ENCODE measurements around the gene CYB5D1. TPM values are rescaled to one million over a fixed set of nuclear protein-coding genes. Genes with fewer than 3 reads are reported as not detected.

CYB5D1 gene
- total and polyA plus RNA-seq, 2 donors from 2014 or later: 14.3 to 20.4 TPM

GRCh38 chr17:7818026-7818425, 39.8 kb upstream of the CYB5D1 start:
- intact Hi-C loops (cut with DNase I): no loop called here
- H3K4me1 ChIP-seq (ENCODE audit: control insufficient read depth in 2 of 3, insufficient read depth in 2 of 3, low read depth in 1 of 3, low read length in 3 of 3): no peaks in the 10 kb centered on the region
- TF ChIP-seq, protein P1, sequence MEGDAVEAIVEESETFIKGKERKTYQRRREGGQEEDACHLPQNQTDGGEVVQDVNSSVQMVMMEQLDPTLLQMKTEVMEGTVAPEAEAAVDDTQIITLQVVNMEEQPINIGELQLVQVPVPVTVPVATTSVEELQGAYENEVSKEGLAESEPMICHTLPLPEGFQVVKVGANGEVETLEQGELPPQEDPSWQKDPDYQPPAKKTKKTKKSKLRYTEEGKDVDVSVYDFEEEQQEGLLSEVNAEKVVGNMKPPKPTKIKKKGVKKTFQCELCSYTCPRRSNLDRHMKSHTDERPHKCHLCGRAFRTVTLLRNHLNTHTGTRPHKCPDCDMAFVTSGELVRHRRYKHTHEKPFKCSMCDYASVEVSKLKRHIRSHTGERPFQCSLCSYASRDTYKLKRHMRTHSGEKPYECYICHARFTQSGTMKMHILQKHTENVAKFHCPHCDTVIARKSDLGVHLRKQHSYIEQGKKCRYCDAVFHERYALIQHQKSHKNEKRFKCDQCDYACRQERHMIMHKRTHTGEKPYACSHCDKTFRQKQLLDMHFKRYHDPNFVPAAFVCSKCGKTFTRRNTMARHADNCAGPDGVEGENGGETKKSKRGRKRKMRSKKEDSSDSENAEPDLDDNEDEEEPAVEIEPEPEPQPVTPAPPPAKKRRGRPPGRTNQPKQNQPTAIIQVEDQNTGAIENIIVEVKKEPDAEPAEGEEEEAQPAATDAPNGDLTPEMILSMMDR (IDR thresholded peaks at IDR 0.05; ENCODE audit: borderline replicate concordance, extremely low read depth, insufficient read depth): no peak
- FAIRE-seq (no peak), DNase-seq (no peak)
- no peak overlapping the region for H3K9ac ChIP-seq (ENCODE audit: low read length in 3 of 3)
- no peaks in the 10 kb centered on the region for H3K9me3 ChIP-seq (ENCODE audit: control insufficient read depth in 2 of 3, insufficient read depth in 1 of 3, low read length in 3 of 3)
- no peak overlapping the region for H3K27ac ChIP-seq (ENCODE audit: low read depth in 2 of 2, low read length in 2 of 2)
- H3K36me3 ChIP-seq (ENCODE audit: control insufficient read depth in 2 of 3, insufficient read depth in 3 of 3, low read length in 3 of 3): no peaks in the 10 kb centered on the region
- H3K4me3 ChIP-seq (ENCODE audit: low read length in 3 of 3): no peak overlapping the region
- no peaks in the 10 kb centered on the region for H3K27me3 ChIP-seq (ENCODE audit: control insufficient read depth, insufficient read depth, low read length)

DNA sequence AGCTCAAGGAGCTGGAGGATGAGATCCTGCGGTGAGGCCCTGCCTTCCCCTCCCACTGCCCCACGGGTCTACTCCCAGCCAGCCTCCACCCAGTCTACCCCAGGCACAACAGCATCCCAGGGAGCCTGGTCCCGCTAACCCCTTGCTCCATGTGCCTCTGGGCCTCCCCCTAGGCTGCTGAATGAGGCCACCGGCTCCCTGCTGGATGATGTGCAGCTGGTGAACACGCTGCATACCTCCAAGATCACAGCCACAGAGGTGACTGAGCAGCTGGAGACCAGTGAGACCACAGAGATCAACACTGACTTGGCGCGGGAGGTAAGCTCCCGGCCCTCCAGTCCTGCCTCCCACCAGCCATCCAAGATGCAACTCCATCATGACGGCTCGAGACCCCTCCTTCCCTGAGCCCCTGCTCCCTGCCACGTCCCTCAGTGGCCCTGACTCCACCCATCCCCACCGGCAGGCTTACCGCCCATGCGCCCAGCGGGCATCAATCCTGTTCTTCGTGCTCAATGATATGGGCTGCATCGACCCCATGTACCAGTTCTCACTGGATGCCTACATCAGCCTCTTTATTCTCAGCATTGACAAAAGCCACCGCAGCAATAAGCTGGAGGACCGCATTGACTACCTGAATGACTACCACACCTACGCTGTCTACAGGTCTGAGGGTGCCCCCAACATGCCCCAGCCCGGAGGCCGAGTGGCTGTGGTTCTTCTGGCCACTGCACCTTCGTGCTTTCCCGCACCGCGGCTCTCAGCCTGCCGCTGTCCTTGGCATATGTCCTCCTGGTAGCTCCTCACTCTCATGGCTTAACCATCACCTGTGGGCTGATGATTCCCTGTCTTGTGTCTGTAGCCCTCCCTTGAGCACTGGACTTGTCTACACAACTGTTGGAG, 38.8 kb upstream of the CYB5D1 start:
- intact Hi-C loops (cut with DNase I): no loop called here
- TF ChIP-seq, protein P1 (IDR thresholded peaks at IDR 0.05; ENCODE audit: borderline replicate concordance, extremely low read depth, insufficient read depth): no peak
- no peak for DNase-seq
- H3K27ac ChIP-seq (ENCODE audit: low read depth in 2 of 2, low read length in 2 of 2): no peak overlapping the region
- H3K4me1 ChIP-seq (ENCODE audit: control insufficient read depth in 2 of 3, insufficient read depth in 2 of 3, low read depth in 1 of 3, low read length in 3 of 3): no peaks in the 10 kb centered on the region
- no peak overlapping the region for H3K4me3 ChIP-seq (ENCODE audit: low read length in 3 of 3)
- H3K9me3 ChIP-seq (ENCODE audit: control insufficient read depth in 2 of 3, insufficient read depth in 1 of 3, low read length in 3 of 3): no peaks in the 10 kb centered on the region
- FAIRE-seq: no peak
- no peaks in the 10 kb centered on the region for H3K27me3 ChIP-seq (ENCODE audit: control insufficient read depth, insufficient read depth, low read length)
- no peak overlapping the region for H3K9ac ChIP-seq (ENCODE audit: low read length in 3 of 3)
- H3K36me3 ChIP-seq (ENCODE audit: control insufficient read depth in 2 of 3, insufficient read depth in 3 of 3, low read length in 3 of 3): no peaks in the 10 kb centered on the region

- Histone ChIP-seq H3K27me3 (ENCODE audit: control insufficient read depth, insufficient read depth, low read length) (no peaks in the 10 kb centered on the region), H3K4me3 (ENCODE audit: low read length in 3 of 3) (no peak overlapping the region), H3K9ac (ENCODE audit: low read length in 3 of 3) (no peak overlapping the region), H3K9me3 (ENCODE audit: control insufficient read depth in 2 of 3, insufficient read depth in 1 of 3, low read length in 3 of 3) (no peaks in the 10 kb centered on the region), H3K4me1 (ENCODE audit: control insufficient read depth in 2 of 3, insufficient read depth in 2 of 3, low read depth in 1 of 3, low read length in 3 of 3) (no peaks in the 10 kb centered on the region), H3K36me3 (ENCODE audit: control insufficient read depth in 2 of 3, insufficient read depth in 3 of 3, low read length in 3 of 3) (no peaks in the 10 kb centered on the region), H3K27ac (ENCODE audit: low read depth in 2 of 2, low read length in 2 of 2) (no peak overlapping the region)
- intact Hi-C loops (cut with DNase I): no loop called here
- TF ChIP-seq, protein P1 (IDR thresholded peaks at IDR 0.05; ENCODE audit: borderline replicate concordance, extremely low read depth, insufficient read depth): no peak
- DNase-seq (no peak), FAIRE-seq (no peak)
These were observed 37.6 kb upstream of the CYB5D1 start for GRCh38 chr17:7820231-7820630.
